GM12878 (cell line): Measurements from ENCODE around the gene C1QTNF1. TPM values are rescaled to one million over a fixed set of nuclear protein-coding genes. Genes with fewer than 3 reads are reported as not detected.

Experiments
- ATAC-seq: fragments of 200-7000 bp; cut with Tn5 transposase; 3 replicates; pipeline ENCODE4 v1.9.1; 2020; ENCODE audit warnings: mild to moderate bottlenecking, moderate library complexity
- BruUV-seq: library from RNA; stranded (reverse); fragments of 400-500 nt; replicated peaks from 2 replicates; lab custom pipeline; 2021; lab: Mats Ljungman, UMichigan
- CTCF ChIA-PET: fragments of 300-600 bp; sonication (Branson Sonifier 250); formaldehyde crosslinking; extraction: SDS; loops from one replicate; lab custom pipeline; 2021; ENCODE audit warnings: inconsistent platforms; lab: Yijun Ruan, JAX
- POLR2A ChIA-PET: fragments of 350-600 bp; formaldehyde crosslinking; extraction: SDS; loops from one replicate; lab custom pipeline; 2021; ENCODE audit warnings: inconsistent platforms; lab: Charles Lee
- RAD21 ChIA-PET: fragments of 300-600 bp; sonication (Branson Sonifier 250); formaldehyde crosslinking; loops from one replicate; lab custom pipeline; 2023; ENCODE audit warnings: antibody characterized with exemption; ENCODE audit not compliant: unreplicated experiment; lab: Charles Lee
- SMC1A ChIA-PET: fragments of 300-600 bp; sonication (Branson Sonifier 250); formaldehyde crosslinking; loops from one replicate; lab custom pipeline; 2023; ENCODE audit not compliant: unreplicated experiment, uncharacterized antibody; lab: Charles Lee
- DNase-seq: peaks from one replicate; pipeline ENCODE4 v3.0.0-alpha.2; 2011; ENCODE audit warnings: low read depth, low spot score
- FAIRE-seq: peaks from 3 replicates; lab custom pipeline; 2011; peaks lifted over from hg19 to GRCh38; lab: Jason Lieb, UNC
- H2AFZ ChIP-seq: 2 replicates; pipeline ENCODE4 v1.6.0; 2011; ENCODE audit warnings: low read depth, low read length, control low read depth; ENCODE audit not compliant: control insufficient read depth
- H3K27ac ChIP-seq: 2 replicates; pipeline ENCODE4 v1.5.1; 2011; ENCODE audit warnings: control low read depth; ENCODE audit not compliant: control insufficient read depth, insufficient read depth
- H3K27me3 ChIP-seq, 2 experiments: replicated peaks in 1 of 2; 2 replicates each; pipeline versions ENCODE4 v1.6.0 to v1.6.1; 2011; ENCODE audit warnings: low read length in 1 of 2; ENCODE audit not compliant: control insufficient read depth in 2 of 2, insufficient read depth in 2 of 2
- H3K36me3 ChIP-seq, 2 experiments: 2 replicates each; pipeline ENCODE4 v1.5.1; 2011; ENCODE audit warnings: low read length in 1 of 2; ENCODE audit not compliant: control insufficient read depth in 2 of 2, insufficient read depth in 2 of 2
- H3K4me1 ChIP-seq: 2 replicates; pipeline ENCODE4 v1.6.1; 2011; ENCODE audit warnings: mild to moderate bottlenecking, low read length, moderate library complexity, mixed read lengths; ENCODE audit not compliant: control insufficient read depth, insufficient read depth
- H3K4me2 ChIP-seq: 2 replicates; pipeline ENCODE4 v1.6.0; 2011; ENCODE audit warnings: control low read depth; ENCODE audit not compliant: control insufficient read depth, insufficient read depth
- H3K4me3 ChIP-seq: fragments of 200-600 bp; sonication (generic); 2 replicates; pipeline ENCODE4 v1.5.1; 2016
- H3K79me2 ChIP-seq: 2 replicates; pipeline ENCODE4 v1.6.0; 2011; ENCODE audit warnings: low read length; ENCODE audit not compliant: control insufficient read depth, insufficient read depth
- H3K9ac ChIP-seq: 2 replicates; pipeline ENCODE4 v1.8.0; 2011; ENCODE audit warnings: low read length, control low read depth, mixed read lengths; ENCODE audit not compliant: control insufficient read depth, insufficient read depth
- H3K9me3 ChIP-seq: replicated peaks from 3 replicates; pipeline ENCODE4 v1.5.1; 2011; ENCODE audit warnings: mild to moderate bottlenecking, low read length; ENCODE audit not compliant: control insufficient read depth, insufficient read depth
- H4K20me1 ChIP-seq: 2 replicates; pipeline ENCODE4 v1.6.0; 2011; ENCODE audit not compliant: control insufficient read depth, insufficient read depth
- CHD1 ChIP-seq: IDR thresholded peaks from 2 replicates; pipeline ENCODE4 v1.6.1; 2012; ENCODE audit warnings: low read depth, low read length, improper control_type of control experiment
- KDM1A ChIP-seq: fragments of 200-600 bp; sonication (generic); IDR thresholded peaks from 2 replicates; pipeline ENCODE4 v1.6.1; 2016; ENCODE audit warnings: borderline replicate concordance
- RAD21 ChIP-seq: IDR thresholded peaks from 2 replicates; pipeline ENCODE4 v1.6.1; 2011; ENCODE audit warnings: mild to moderate bottlenecking, low read depth, low read length, moderate library complexity; ENCODE audit not compliant: insufficient read depth
- RB1 ChIP-seq: fragments of 450-650 bp; formaldehyde crosslinking; IDR thresholded peaks from 2 replicates; pipeline ENCODE4 v1.6.1; 2017; ENCODE audit warnings: mild to moderate bottlenecking, borderline replicate concordance
- WGBS: methylation state at CpG from one replicate; pipeline ENCODE4 v1.1.6; 2016; ENCODE audit warnings: low lambda C conversion rate; ENCODE audit not compliant: insufficient replicate concordance, insufficient coverage; ENCODE audit errors: missing lambda C conversion rate; 5-methylcytosine and 5-hydroxymethylcytosine counted together
- in situ Hi-C: fragments of 300-500 bp; cut with MboI; formaldehyde crosslinking; loops from 9 replicates; pipeline ENCODE4 v1.14.3; 2018; ENCODE audit warnings: mixed read lengths
- intact Hi-C: fragments of 100-400 bp; cut with micrococcal nuclease; formaldehyde crosslinking; loops from one replicate; pipeline ENCODE4 v1.14.2; 2022; ENCODE audit not compliant: unreplicated experiment
- polyA plus RNA-seq, 11 experiments: library from polyadenylated mRNA; depleted of rRNA in 4 of 11; unstranded in 6 of 11; stranded (reverse) in 5 of 11; fragments of >200 nt; fragmentation: Nextera tagmentation in 4 of 11; fragmentation: Illumina TruSeq in 1 of 11; extraction: Ambion mirVana in 4 of 11; extraction: Trizol in 1 of 11; gene quantifications; 1 replicate in 1 of 11; 2 replicates in 10 of 11; pipeline versions ENCODE4 v1.2.1 to v1.2.3, GENCODE V29; 2011 to 2016; ENCODE audit warnings: inconsistent platforms in 2 of 11, missing spikeins in 2 of 11, low read depth in 1 of 11
- total RNA-seq, 4 experiments: library from RNA; depleted of rRNA in 3 of 4; stranded (reverse); fragments of >200 nt in 3 of 4; fragmentation: Illumina TruSeq in 1 of 4; extraction: Trizol in 1 of 4; gene quantifications; 2 replicates each; pipeline versions ENCODE4 v1.2.1 to v1.2.3, GENCODE V29; 2013 to 2021
- TF ChIP-seq, protein P1 (sequence below), 3 experiments: IDR thresholded peaks in 2 of 3; conservative IDR thresholded peaks in 1 of 3; 2 replicates each; pipeline ENCODE4 v1.5.1; 2011; ENCODE audit warnings: low read depth in 3 of 3, low read length in 3 of 3, mild to moderate bottlenecking in 3 of 3, control low read depth in 2 of 3, moderate library complexity in 2 of 3, inconsistent platforms in 1 of 3, mixed read lengths in 1 of 3; ENCODE audit not compliant: control insufficient read depth in 2 of 3, insufficient read depth in 1 of 3; ENCODE audit errors: extremely low read depth in 1 of 3

The C1QTNF1 gene
- total and polyA plus RNA-seq, 10 of the 15 experiments (the other 5 are each of a cell fraction or from before 2014, with no cell fraction given): 0.05 to 1.1 (median 0.15) TPM; not detected in 4

DNA sequence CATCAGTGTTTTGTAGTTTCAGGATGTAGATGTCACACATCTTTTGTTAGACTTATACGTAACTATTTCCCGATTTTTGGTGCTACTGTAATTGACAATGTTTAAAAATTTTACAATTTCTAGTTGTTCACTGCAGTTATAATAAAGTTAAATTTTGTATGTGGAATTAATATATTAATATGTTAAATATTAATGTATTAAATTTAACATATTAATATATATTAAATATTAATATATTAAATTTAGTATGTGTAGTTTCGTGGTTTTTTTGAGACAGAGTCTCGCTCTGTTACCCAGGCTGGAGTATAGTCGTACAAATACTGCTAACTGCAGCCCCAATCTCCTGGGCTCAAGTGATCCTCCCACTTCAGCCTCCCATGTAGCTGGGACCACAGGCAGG is 38.6 kb upstream of the C1QTNF1 start:
- H3K27me3 ChIP-seq: no peaks in the 10 kb centered on the region
- ChIA-PET CTCF (interaction anchor here (0.6 to 2.1 kb wide), 6 partner anchors 14 to 119 kb away, joined by 3 to 9 read pairs (median 4); no protein-coding TSS in a partner anchor), SMC1A (no interaction called here), RAD21 (interaction anchor here (1.7 kb wide), 1 partner anchor 97 kb away, joined by 3 read pairs; no protein-coding TSS in a partner anchor), POLR2A (no interaction called here)
- no peaks in the 10 kb centered on the region for H3K79me2 ChIP-seq
- H4K20me1 ChIP-seq: no peaks in the 10 kb centered on the region
- H3K9ac ChIP-seq: no peak overlapping the region
- H3K4me3 ChIP-seq: no peak overlapping the region
- WGBS: 52% methylated on average over 5 of the region's 5 CpGs
- in situ Hi-C loops: no loop called here
- H2AFZ ChIP-seq: no peak overlapping the region
- no peak for DNase-seq
- H3K36me3 ChIP-seq: no peaks in the 10 kb centered on the region; a peak in 2 of 4 replicates
- no TSS peak for BruUV-seq
- intact Hi-C loops: no loop called here
- FAIRE-seq: no peak
- no peak for ATAC-seq
- no peaks in the 10 kb centered on the region for H3K9me3 ChIP-seq
- TF ChIP-seq KDM1A: no peak
- no peak for TF ChIP-seq CHD1
- H3K27ac ChIP-seq: no peak overlapping the region
- peaks cover 10% of the 10 kb centered on the region; the same call in 1 of the 2 replicates for H3K4me1 ChIP-seq
- no peak overlapping the region; the same call in 1 of the 2 replicates for H3K4me2 ChIP-seq

DNA sequence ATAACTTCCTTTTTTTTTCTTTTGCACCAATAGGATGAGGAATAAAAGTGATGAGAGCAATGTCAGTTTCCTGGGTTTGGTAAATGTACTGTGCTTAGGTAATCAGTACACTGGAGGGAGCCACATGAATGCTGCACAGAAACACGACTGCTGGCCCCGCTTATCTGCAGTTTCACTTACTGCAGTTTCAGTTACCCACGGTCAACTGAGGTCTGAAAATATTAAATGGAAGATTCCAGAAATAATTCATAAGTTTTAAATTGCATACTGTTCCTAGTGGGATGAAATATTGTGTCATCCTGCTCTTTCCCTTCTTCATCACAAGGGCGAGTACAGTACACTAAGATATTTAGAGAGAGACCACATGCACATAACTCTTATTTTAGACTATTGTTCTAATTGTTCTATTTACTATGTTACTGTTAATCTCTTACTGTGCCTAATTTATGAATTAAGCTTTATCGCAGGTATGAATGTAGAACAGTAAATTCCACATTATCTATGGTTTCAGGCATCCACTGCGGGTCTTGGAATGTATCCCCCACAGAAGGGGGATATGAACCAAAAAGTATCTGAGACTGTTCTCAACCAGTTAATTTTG is 37.8 kb upstream of the C1QTNF1 start:
- peak; percentile 95 for FAIRE-seq
- DNase-seq: no peak
- Histone ChIP-seq H4K20me1 (no peaks in the 10 kb centered on the region), H3K4me2 (peak overlapping the region; percentile 57), H3K36me3 (peaks cover 0 to under 1% of the 10 kb centered on the region in 2 experiments; a peak in 2 of 4 replicates), H3K4me3 (no peak overlapping the region), H3K4me1 (peaks cover 10% of the 10 kb centered on the region; the same call in 1 of the 2 replicates), H3K27ac (no peak overlapping the region), H3K79me2 (no peaks in the 10 kb centered on the region), H3K9me3 (no peaks in the 10 kb centered on the region), H3K9ac (no peak overlapping the region), H3K27me3 (no peaks in the 10 kb centered on the region), H2AFZ (peak overlapping the region; percentile 3)
- SMC1A ChIA-PET: no interaction called here
- in situ Hi-C loops: no loop called here
- peak; percentile 86 for ATAC-seq
- RAD21 ChIA-PET: interaction anchor here (1.7 kb wide), 1 partner anchor 97 kb away, joined by 3 read pairs; no protein-coding TSS in a partner anchor
- WGBS: 8% methylated on average over 6 of the region's 6 CpGs
- BruUV-seq: no TSS peak
- CTCF ChIA-PET: interaction anchor here (0.6 to 2.1 kb wide), 6 partner anchors 10 to 120 kb away, joined by 3 to 9 read pairs (median 3); no protein-coding TSS in a partner anchor
- TF ChIP-seq RAD21 (peak; percentile 33; the same call in 1 of the 2 replicates), RB1 (no peak)
- TF ChIP-seq, protein P1, sequence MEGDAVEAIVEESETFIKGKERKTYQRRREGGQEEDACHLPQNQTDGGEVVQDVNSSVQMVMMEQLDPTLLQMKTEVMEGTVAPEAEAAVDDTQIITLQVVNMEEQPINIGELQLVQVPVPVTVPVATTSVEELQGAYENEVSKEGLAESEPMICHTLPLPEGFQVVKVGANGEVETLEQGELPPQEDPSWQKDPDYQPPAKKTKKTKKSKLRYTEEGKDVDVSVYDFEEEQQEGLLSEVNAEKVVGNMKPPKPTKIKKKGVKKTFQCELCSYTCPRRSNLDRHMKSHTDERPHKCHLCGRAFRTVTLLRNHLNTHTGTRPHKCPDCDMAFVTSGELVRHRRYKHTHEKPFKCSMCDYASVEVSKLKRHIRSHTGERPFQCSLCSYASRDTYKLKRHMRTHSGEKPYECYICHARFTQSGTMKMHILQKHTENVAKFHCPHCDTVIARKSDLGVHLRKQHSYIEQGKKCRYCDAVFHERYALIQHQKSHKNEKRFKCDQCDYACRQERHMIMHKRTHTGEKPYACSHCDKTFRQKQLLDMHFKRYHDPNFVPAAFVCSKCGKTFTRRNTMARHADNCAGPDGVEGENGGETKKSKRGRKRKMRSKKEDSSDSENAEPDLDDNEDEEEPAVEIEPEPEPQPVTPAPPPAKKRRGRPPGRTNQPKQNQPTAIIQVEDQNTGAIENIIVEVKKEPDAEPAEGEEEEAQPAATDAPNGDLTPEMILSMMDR (IDR thresholded peaks at IDR 0.05 in 2 of 3, conservative IDR thresholded peaks at IDR 0.05 in 1 of 3; ENCODE audit: control insufficient read depth in 2 of 3, extremely low read depth in 1 of 3, insufficient read depth in 1 of 3, low read depth in 3 of 3, low read length in 3 of 3): peak; percentile 32 to 51 (median 42); a peak in 4 of 6 replicates
- TF ChIP-seq, all 136 proteins: peak for 2
- POLR2A ChIA-PET: no interaction called here
- intact Hi-C loops: no loop called here
